Measurements from ENCODE around the gene TNMD.

Gene TNMD

DNA sequence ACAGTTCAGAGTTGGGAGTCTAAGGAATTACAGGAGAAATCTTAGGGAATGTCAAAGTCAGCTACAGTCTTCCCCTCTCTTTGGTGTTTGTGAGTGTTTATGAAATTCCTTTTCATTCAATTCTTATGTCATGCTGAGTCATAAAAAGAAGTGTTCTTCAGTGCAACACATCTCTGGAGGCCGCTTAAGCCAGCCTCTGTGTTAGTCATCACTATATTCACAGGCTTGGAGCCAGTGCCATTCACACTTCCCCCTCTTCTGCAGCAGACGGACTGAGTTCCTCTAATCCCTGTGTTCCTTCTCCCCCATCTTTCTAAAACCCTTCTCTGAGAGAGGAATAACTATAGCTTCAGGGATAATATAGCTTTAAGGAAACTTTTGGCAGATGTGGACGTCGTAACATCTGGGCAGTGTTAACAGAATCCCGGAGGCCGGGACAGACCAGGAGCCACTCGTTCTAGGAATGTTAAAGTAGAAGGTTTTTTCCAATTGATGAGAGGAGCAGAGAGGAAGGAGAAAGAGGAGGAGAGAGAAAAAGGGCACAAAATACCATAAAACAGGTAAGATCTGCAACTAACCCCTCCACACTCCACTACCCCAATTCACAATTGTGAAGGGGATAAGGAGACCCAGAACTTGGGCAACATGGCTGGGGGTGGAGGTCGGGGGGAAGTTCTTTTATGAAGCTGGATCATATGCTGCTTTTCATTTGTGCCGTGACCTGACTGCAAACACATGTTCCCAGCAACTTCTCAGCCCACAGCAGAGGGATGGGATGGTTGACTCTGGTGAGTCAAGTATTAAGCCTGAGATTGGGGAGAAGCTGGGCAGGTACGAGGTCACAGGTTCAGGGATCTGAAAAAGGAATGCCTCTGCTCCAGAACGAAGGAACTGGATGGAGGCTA lies 59.5 kb downstream of the TNMD start, which contains the start of gene SRPX2:
Gene SRPX2, plus strand, starts transcription at position 244 of the 905 bp plus-strand sequence. CDS start 2,124 bp downstream, outside the sequence.
- DNase-seq, result peak; percentile 90

GRCh38 chrX:100645106-100645505 lies 60.4 kb downstream of the TNMD start:
- DNase-seq, result no peak

DNA sequence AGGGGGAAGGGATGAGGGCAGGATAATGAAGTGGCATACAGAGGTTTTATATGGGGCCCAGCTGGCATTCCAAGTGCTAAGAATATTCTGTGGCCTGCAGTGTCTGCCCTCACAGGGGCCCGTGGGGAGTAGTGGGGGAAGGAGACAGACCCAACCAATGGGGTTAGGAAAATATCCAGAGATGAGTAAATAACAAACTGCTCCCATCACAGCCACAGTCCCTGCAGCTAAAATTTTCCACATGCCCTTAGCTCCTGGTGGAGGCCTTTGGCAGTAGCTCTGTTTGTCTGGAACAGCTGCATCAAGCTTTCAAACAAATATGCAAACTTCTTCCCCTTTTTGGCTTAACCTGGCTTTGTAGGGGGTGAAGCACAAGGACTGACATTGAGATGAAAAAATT lies 62.4 kb downstream of the TNMD start:
- peak; percentile 33 for DNase-seq

DNA sequence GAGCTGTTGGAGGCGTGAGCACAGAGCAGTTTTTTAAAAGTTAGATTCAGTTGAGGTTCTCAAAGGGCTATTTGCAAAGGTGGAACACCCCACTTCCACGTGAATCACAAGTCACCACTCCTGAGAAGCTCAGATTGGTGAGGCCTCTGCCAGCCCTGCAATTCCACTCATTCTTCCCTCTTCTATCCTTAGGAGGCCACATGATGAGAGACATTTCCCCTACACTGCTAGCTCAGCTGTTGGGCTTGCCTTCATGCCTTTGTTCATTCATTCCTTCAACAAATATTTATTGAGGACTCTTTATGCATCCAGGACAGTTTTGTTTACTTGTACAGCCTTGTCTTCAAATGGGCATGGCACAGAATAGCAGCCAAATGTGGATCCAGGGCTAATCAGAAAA lies 63.0 kb downstream of the TNMD start:
- no peak for DNase-seq

DNA sequence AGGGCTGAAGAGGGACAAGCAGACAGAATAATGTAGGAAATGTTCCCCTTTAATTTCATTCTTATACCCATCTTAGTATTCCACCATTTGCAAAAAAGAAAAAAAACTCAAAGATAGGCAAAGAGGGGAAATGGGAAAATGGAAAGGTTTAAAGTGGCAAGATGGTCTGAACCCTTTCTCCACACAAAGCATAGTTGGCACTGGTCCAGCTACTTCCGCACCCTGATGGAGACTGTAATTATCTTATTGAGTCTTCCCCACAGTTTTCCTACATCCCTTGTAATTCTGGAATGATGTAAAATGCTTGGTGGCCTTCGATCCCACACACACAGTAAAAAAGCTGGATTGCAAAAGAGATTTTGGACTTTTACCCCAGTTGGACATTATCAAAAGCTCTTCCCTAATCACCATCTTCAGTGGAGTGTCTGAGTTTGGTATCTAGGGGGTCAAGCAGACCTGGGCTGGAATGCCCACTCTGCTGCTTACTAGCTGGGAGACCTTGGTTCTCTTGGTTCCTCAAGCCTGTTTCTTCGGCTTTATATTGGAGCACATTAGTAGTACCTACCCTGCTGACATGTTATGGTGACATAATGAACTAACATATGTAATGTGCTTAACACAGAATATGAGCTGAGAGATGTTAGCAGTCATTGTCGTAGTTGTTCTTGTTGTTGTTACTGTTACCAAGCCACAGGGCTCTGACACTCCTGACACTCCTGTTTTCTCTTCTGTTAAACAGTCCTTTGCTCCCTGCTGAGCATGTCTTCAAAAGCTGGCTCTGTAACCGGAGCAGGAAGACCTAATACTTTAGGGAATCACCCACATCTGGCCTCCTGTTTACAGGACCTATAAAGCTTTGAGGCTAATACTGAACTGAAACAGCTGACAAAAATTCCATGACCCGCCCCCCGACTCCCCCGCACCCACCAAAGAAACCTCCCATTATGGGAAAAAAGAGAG lies 64.0 kb downstream of the TNMD start:
- DNase-seq, result peak; percentile 82

Data from fibroblast of skin of abdomen (primary cell).